NCI-H2107 treated with DMSO at 0.1 percent for 48 hours (cell line): ENCODE results near the gene PPAT.
"Not testable (repeated sequence)": the region's sequence is repeated elsewhere in the genome, so short reads cannot be mapped to it uniquely, and the experiment has no call there.

Experiments
- DNase-seq: peaks from one replicate; lab custom pipeline; 2025; ENCODE audit not compliant: unreplicated experiment; lab: John Stamatoyannopoulos, UW

The PPAT gene

GRCh38 chr4:56435140-56435926 lies at the start of gene PPAT:
TSS of gene PPAT (minus strand) at chr4:56435615. CDS start at chr4:56435477, 138 bp downstream.
- peak; percentile 66 for DNase-seq

GRCh38 chr4:56480691-56481090 lies 45.3 kb upstream of the PPAT start:
- DNase-seq = no peak

GRCh38 chr4:56477192-56477702 lies 41.8 kb upstream of the PPAT start:
- no peak for DNase-seq

GRCh38 chr4:56475917-56476316 lies 40.5 kb upstream of the PPAT start:
- DNase-seq = no peak

GRCh38 chr4:56469489-56470210 lies 34.2 kb upstream of the PPAT start:
- DNase-seq = no peak

- no peak for DNase-seq
Observed at GRCh38 chr4:56468097-56468422, 32.6 kb upstream of the PPAT start.

GRCh38 chr4:56467284-56468096 lies 32.1 kb upstream of the PPAT start, which contains the start of gene SRP72:
TSS of gene SRP72 (plus strand) at chr4:56467617. CDS start at chr4:56467636, 19 bp downstream.
- peak; percentile 40 for DNase-seq

GRCh38 chr4:56466910-56467283 lies 31.5 kb upstream of the PPAT start:
- DNase-seq = no peak

- not testable (repeated sequence) for DNase-seq
Observed at GRCh38 chr4:56466296-56466761, 30.9 kb upstream of the PPAT start.

- DNase-seq = no peak
Observed at GRCh38 chr4:56465599-56466295, 30.3 kb upstream of the PPAT start.

- DNase-seq = no peak
Observed at GRCh38 chr4:56464581-56464980, 29.2 kb upstream of the PPAT start.

- DNase-seq = no peak
Observed at GRCh38 chr4:56463711-56464110, 28.3 kb upstream of the PPAT start.

- DNase-seq = no peak
Observed at GRCh38 chr4:56462157-56462556, 26.7 kb upstream of the PPAT start.

- DNase-seq = no peak
Observed at GRCh38 chr4:56460085-56460484, 24.7 kb upstream of the PPAT start.

- DNase-seq = no peak
Observed at GRCh38 chr4:56450342-56450741, 14.9 kb upstream of the PPAT start.

- DNase-seq = not testable (repeated sequence)
Observed at GRCh38 chr4:56449475-56449874, 14.1 kb upstream of the PPAT start.

- DNase-seq = no peak
Observed at GRCh38 chr4:56448301-56448700, 12.9 kb upstream of the PPAT start.

GRCh38 chr4:56445699-56446098 lies 10.3 kb upstream of the PPAT start:
- DNase-seq = no peak

GRCh38 chr4:56444719-56445118 lies 9.3 kb upstream of the PPAT start:
- DNase-seq = no peak

GRCh38 chr4:56440983-56441382 lies 5.6 kb upstream of the PPAT start:
- DNase-seq = no peak

GRCh38 chr4:56438766-56439165 lies 3.4 kb upstream of the PPAT start:
- DNase-seq = no peak
